ENCODE results near the gene BCCIP. TPM values are rescaled to one million over a fixed set of nuclear protein-coding genes. Genes with fewer than 3 reads are reported as not detected.

The BCCIP gene
- total RNA-seq = 10 to 100 TPM; 33.7 to 82.5 (median 45.9) TPM

DNA sequence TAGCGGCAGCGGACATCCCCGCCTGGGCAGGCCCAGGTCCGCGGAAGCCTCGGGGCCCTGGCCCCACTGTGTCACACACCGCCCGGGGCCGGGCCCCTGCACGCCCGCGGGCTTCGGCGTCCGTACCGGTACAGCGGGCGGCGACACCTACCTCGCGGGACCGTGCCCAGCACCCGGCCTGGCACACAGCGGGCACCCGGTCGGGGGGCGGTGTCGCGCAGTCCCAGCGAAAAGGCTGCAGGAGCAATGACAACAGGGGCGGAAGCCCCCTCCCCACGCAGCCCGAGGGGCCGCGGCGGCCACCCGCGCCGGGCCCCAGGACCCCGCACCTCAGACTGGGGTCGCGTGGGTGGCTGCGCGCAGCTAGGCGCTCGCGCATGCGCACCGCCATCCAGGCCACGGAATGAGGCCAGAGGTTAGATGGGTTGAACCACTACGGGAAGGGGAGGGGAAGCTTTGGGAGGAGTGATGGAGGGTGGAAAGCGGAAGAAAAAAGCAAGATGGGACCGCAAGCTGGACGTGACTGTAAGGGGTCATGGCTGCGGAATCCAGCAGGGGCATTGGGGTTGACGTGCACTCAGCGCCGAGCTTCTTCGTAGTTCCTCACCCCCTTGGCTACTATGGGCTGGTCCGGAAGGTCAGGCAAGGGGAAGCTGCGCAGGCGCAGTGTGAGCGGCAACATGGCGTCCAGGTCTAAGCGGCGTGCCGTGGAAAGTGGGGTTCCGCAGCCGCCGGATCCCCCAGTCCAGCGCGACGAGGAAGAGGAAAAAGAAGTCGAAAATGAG is at the start of gene BCCIP, which contains the start of gene UROS:
BCCIP (plus strand) TSS at position 669 of the 785 bp plus-strand sequence; CDS start at position 681, 12 bp downstream.
UROS (minus strand) TSS at position 381 of the 785 bp plus-strand sequence. CDS start 6,759 bp downstream, outside the sequence.
- TF ChIP-seq, protein P1, sequence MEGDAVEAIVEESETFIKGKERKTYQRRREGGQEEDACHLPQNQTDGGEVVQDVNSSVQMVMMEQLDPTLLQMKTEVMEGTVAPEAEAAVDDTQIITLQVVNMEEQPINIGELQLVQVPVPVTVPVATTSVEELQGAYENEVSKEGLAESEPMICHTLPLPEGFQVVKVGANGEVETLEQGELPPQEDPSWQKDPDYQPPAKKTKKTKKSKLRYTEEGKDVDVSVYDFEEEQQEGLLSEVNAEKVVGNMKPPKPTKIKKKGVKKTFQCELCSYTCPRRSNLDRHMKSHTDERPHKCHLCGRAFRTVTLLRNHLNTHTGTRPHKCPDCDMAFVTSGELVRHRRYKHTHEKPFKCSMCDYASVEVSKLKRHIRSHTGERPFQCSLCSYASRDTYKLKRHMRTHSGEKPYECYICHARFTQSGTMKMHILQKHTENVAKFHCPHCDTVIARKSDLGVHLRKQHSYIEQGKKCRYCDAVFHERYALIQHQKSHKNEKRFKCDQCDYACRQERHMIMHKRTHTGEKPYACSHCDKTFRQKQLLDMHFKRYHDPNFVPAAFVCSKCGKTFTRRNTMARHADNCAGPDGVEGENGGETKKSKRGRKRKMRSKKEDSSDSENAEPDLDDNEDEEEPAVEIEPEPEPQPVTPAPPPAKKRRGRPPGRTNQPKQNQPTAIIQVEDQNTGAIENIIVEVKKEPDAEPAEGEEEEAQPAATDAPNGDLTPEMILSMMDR (IDR thresholded peaks at IDR 0.05; ENCODE audit: low read depth) = no peak

DNA sequence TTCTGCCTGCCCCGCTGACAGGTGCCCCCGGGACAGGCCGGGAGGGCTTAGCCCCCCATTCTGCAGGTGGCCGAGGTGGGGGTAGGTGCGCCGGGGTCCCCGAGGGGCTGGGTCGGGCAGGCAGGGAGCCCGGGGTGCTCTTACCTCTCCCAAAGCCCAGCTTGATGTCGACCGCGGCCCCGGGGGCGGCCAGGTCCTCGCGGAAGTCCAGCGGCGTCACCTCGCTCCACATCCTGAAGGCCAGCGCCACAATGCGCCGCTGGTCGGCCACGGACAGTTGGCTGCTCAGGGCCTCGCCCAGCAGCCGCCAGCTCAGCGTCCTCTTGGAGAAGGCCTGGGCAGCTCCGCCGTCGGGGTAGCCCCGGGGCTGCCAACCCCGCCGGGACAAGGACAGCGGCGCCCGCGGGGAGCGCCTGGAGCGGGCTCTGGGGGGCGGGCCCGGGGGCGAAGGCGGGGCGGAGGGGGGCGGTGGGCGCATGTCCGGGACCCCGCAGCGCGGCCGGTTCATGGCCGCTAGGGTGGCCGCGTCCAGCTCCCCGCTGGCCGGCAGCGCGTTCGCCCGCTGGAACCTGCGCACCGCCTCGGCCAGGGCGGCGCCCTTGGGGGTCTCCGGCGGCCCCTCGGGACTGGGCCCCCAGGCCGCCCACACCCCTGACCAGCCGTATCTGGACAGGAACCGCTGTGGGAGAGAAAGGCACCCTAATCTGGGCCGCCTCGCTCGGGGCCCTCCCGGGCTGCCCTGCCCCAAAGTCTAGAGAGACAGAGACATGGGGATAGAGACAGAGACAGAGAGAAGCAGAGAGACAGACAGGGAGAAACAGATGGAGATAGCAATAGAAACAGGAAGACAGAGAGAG is 49.4 kb upstream of the BCCIP start:
- TF ChIP-seq, protein P1 (IDR thresholded peaks at IDR 0.05; ENCODE audit: low read depth) = no peak

DNA sequence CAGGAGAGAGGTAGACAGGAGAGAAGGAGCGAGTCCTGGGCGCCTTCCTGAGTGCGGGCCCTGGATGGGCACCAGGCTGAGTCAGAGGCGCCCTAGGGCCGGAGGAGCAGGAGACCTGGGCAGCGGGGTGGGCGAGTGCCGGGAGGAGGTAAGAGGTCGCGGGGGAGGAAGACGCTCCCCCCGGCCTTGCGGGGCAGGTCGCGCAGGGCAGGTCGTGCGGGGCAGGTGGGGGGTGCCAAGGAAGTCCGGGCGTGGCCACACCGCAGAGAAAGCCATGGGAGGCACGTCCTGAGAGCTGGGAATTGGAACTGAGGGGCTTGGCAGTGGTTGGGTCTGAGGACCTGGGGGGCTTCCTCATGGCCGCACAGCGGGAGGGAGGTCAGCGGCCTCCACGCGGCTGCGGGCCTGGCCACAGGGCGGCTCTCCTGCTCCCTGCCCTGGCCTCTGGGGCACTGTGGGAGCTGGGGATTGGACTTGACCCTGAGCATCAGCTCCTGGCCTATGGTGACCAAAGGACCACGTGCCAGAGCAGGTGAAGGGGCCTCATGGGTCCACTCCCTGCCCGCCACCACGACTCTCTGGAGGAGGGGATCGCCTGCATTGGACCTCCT is 48.7 kb upstream of the BCCIP start:
- TF ChIP-seq, protein P1 (IDR thresholded peaks at IDR 0.05; ENCODE audit: low read depth) = no peak

DNA sequence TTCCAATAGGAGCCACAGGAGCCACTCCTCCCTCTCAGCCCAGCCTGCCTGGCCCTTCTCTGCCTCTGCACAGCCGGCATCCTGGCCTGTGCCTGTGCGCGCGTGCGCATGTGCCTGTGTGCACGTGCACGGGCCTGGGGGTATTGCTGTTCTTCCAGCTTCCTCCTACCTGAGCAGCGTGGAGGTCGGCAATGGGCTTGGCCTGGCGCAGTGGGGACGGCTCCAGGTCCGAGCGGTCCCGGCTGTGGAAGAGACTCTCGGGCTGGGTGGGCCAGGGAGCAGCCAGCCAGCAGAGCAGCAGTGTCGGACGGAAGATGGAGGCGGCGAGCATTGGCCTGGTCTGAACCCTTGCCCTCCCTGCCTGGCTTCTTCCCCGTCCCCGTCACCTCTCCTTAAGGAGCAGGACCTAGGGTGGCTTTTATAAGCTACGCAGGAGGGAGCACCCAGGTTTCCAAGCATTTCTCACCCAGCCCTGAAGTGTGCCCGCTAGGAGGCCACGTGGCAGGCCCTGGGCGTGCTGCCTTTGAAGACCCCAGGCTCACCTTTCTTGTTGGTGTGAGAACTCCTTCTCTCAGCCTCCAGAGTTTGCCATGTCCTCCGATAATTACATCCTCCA is 47.7 kb upstream of the BCCIP start, which contains the start of gene MMP21:
MMP21 (minus strand) TSS at position 331 of the 616 bp plus-strand sequence; CDS start at position 331, 0 bp downstream.
- TF ChIP-seq, protein P1 (IDR thresholded peaks at IDR 0.05; ENCODE audit: low read depth) = no peak

DNA sequence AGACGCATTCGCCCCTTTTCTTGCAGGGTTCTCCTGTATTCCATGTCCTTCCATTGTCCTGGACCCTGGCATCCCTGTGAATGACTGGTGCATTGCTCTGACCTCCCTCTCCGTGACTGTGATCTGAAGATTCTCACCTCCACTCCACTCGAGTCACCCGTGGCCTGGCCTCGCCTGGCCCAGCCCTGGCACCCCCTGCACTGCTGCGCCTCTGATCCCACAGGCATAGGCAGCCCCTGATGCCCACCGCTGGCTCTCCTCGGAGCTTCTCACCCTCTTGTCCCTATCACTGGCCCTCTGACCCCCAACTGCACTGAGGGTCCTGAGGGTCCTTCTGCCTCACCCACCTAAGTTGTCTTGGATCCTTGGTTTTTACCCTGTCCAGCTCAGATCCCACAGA is 45.5 kb upstream of the BCCIP start:
- TF ChIP-seq, protein P1 (IDR thresholded peaks at IDR 0.05; ENCODE audit: low read depth) = no peak

DNA sequence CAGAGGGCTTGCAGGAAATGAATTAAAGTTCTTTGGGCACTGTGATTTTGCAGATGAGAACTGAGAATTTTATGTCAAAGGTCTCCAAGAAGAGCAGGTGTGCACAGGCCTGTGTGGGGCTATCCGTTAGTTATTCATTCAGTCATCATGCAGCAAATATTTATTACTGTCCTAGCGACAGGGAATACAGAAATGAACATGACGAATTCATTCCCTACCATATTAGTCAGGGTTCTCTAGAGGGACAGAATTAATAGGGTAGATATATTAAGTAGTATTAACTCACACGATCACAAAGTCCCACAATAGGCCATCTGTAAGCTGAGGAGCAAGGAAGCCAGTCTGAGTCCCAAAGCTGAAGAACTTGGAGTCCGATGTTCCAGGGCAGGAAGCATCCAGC is 44.8 kb upstream of the BCCIP start:
- TF ChIP-seq, protein P1 (IDR thresholded peaks at IDR 0.05; ENCODE audit: low read depth) = no peak

All from subcutaneous adipose tissue (tissue), 4 donors.